ENCODE measurements around the gene PEAK1. TPM values are rescaled to one million over a fixed set of nuclear protein-coding genes. Genes with fewer than 3 reads are reported as not detected.

The PEAK1 gene
- total RNA-seq, 1 experiment from 2014 or later: 21.2 TPM

GRCh38 chr15:77126529-77127326, 293.2 kb downstream of the PEAK1 start:
- H3K14ac ChIP-seq (ENCODE audit: insufficient read depth, low read length): no peak overlapping the region
- no peak overlapping the region for H2AK5ac ChIP-seq (ENCODE audit: insufficient read length, low read length)
- H4K8ac ChIP-seq (replicated peaks; ENCODE audit: insufficient read length, low read depth, low read length): no peak overlapping the region
- no peak overlapping the region for H2BK20ac ChIP-seq (ENCODE audit: low read depth, low read length, poor library complexity, severe bottlenecking)
- Mint-ChIP-seq H3K27me3 (ENCODE audit: low read depth) (no peaks in the 10 kb centered on the region; the same call in 1 of the 2 replicates), H3K27ac (no peak overlapping the region), H3K4me3 (no peak overlapping the region), H3K4me1 (peaks cover 37 to 40% of the 10 kb centered on the region in 2 experiments), H3K36me3 (ENCODE audit: insufficient read depth in 1 of 3, low read depth in 3 of 3) (peaks cover 4 to 12% (median 4%) of the 10 kb centered on the region in 3 experiments; a peak in 4 of 7 replicates), H3K9me3 (no peaks in the 10 kb centered on the region)
- H3K4ac ChIP-seq (ENCODE audit: low read depth, low read length): no peak overlapping the region
- H3T11ph ChIP-seq (ENCODE audit: low read length): no peak overlapping the region
- no CpG with 5 or more reads among the region's 3 CpGs for WGBS (ENCODE audit: extremely low coverage, insufficient read length, low lambda C conversion rate)
- no peak overlapping the region for H3K18ac ChIP-seq (ENCODE audit: insufficient read length, low read depth, low read length)
- no peak overlapping the region for H3K23ac ChIP-seq (ENCODE audit: insufficient read length, low read depth, low read length)
- no peaks in the 10 kb centered on the region for H3K9me3 ChIP-seq (ENCODE audit: control insufficient read depth, low read depth, low read length)
- no peak overlapping the region for H3K27ac ChIP-seq (ENCODE audit: insufficient read length, low read depth, low read length)
- no peak overlapping the region for H2AFZ ChIP-seq (ENCODE audit: low read length)
- no peak overlapping the region for H4K5ac ChIP-seq (ENCODE audit: insufficient read length, low read depth, low read length)
- H2BK15ac ChIP-seq (ENCODE audit: low read depth, low read length): no peak overlapping the region
- no peak overlapping the region for H3K9ac ChIP-seq (ENCODE audit: extremely low read depth, insufficient read length, low read length)
- no peaks in the 10 kb centered on the region for H3K79me1 ChIP-seq (ENCODE audit: insufficient read depth, low read depth, low read length, poor library complexity, severe bottlenecking)
- H3K56ac ChIP-seq (ENCODE audit: insufficient read length, low read depth, low read length): no peak overlapping the region
- no peak for TF ChIP-seq CTCF (conservative IDR thresholded peaks at IDR 0.05)
- DNase-seq: no peak
- no peak overlapping the region for H2BK5ac ChIP-seq (ENCODE audit: insufficient read length, low read length)
- H2BK120ac ChIP-seq (ENCODE audit: low read depth, low read length, poor library complexity, severe bottlenecking): no peak overlapping the region
- H3K4me1 ChIP-seq (ENCODE audit: insufficient read depth, low read length): no peaks in the 10 kb centered on the region; the same call in 1 of the 2 replicates
- no peaks in the 10 kb centered on the region for H4K20me1 ChIP-seq (ENCODE audit: control insufficient read depth, insufficient read depth, insufficient read length)
- H3K27me3 ChIP-seq (ENCODE audit: insufficient read depth, low read length): no peaks in the 10 kb centered on the region
- H4K91ac ChIP-seq (ENCODE audit: insufficient read length, low read depth, low read length): no peak overlapping the region
- no peaks in the 10 kb centered on the region for H3K79me2 ChIP-seq (ENCODE audit: insufficient read depth, low read length)
- no peak overlapping the region for H3K4me2 ChIP-seq (ENCODE audit: insufficient read depth, insufficient read length, low read length)
- H3K23me2 ChIP-seq (ENCODE audit: insufficient read length, low read depth, low read length, poor library complexity, severe bottlenecking): no peaks in the 10 kb centered on the region
- no peak overlapping the region for H2BK12ac ChIP-seq (ENCODE audit: insufficient read length, low read depth, low read length)

Measured in H9 (cell line).